Measurements from ENCODE around the gene PMM2.

The PMM2 gene

GRCh38 chr16:8886593-8887430 lies 89.2 kb downstream of the PMM2 start:
- H3K79me2 ChIP-seq (ENCODE audit: insufficient read depth, low read length) = no peaks in the 10 kb centered on the region
- no peak overlapping the region for H3K4me3 ChIP-seq (ENCODE audit: low read length, poor library complexity, severe bottlenecking)
- H3K9me2 ChIP-seq (replicated peaks; ENCODE audit: low read depth, low read length) = no peaks in the 10 kb centered on the region
- H3K27me3 ChIP-seq (ENCODE audit: insufficient read depth, low read length, poor library complexity, severe bottlenecking) = no peaks in the 10 kb centered on the region
- no peaks in the 10 kb centered on the region; the same call in 1 of the 2 replicates for H3K36me3 ChIP-seq (ENCODE audit: insufficient read depth, low read length)
- no peak overlapping the region for H2AFZ ChIP-seq (ENCODE audit: low read length)
- no peaks in the 10 kb centered on the region for H4K20me1 ChIP-seq (ENCODE audit: insufficient read depth, low read length, poor library complexity, severe bottlenecking)
- H3K4me2 ChIP-seq (ENCODE audit: low read depth, low read length, poor library complexity, severe bottlenecking) = no peak overlapping the region
- no peaks in the 10 kb centered on the region for H3K4me1 ChIP-seq (ENCODE audit: insufficient read depth, low read length, poor library complexity, severe bottlenecking)
- TF ChIP-seq CTCF (conservative IDR thresholded peaks at IDR 0.05; ENCODE audit: low read length) (no peak), EZH2phosphoT487 (IDR thresholded peaks at IDR 0.05; ENCODE audit: borderline replicate concordance) (no peak)
- H3K9ac ChIP-seq (ENCODE audit: low read depth, low read length, poor library complexity, severe bottlenecking) = no peak overlapping the region
- H3K9me3 ChIP-seq (ENCODE audit: insufficient read depth, low read depth, low read length) = no peaks in the 10 kb centered on the region
- no peaks in the 10 kb centered on the region for H3F3A ChIP-seq (ENCODE audit: low read depth)

DNA sequence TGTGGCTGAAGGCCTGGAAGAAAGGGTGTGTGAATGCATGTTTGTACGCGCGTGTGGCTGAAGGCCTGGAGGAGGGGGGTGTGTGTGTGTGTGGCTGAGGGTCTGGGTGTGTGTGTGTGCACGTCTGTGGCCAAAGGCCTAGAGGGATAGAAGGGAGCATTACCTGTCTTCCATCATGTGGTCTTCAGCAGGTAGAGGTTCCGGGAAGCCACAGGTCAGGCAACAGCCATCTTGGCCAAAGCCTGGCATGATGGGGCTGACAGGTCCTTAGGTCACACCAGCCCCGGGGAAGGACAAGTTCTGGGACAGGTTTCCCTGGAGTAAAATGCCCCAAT lies 89.8 kb downstream of the PMM2 start:
- H3K9me3 ChIP-seq (ENCODE audit: insufficient read depth, low read depth, low read length) = no peaks in the 10 kb centered on the region
- no peaks in the 10 kb centered on the region for H3F3A ChIP-seq (ENCODE audit: low read depth)
- H3K79me2 ChIP-seq (ENCODE audit: insufficient read depth, low read length) = no peaks in the 10 kb centered on the region
- H3K36me3 ChIP-seq (ENCODE audit: insufficient read depth, low read length) = no peaks in the 10 kb centered on the region; the same call in 1 of the 2 replicates
- H3K4me3 ChIP-seq (ENCODE audit: low read length, poor library complexity, severe bottlenecking) = no peak overlapping the region
- H3K4me2 ChIP-seq (ENCODE audit: low read depth, low read length, poor library complexity, severe bottlenecking) = no peak overlapping the region
- no peaks in the 10 kb centered on the region for H3K27me3 ChIP-seq (ENCODE audit: insufficient read depth, low read length, poor library complexity, severe bottlenecking)
- no peak overlapping the region for H3K9ac ChIP-seq (ENCODE audit: low read depth, low read length, poor library complexity, severe bottlenecking)
- H4K20me1 ChIP-seq (ENCODE audit: insufficient read depth, low read length, poor library complexity, severe bottlenecking) = no peaks in the 10 kb centered on the region
- H2AFZ ChIP-seq (ENCODE audit: low read length) = no peak overlapping the region
- no peaks in the 10 kb centered on the region for H3K4me1 ChIP-seq (ENCODE audit: insufficient read depth, low read length, poor library complexity, severe bottlenecking)
- H3K9me2 ChIP-seq (replicated peaks; ENCODE audit: low read depth, low read length) = no peaks in the 10 kb centered on the region
- TF ChIP-seq EZH2phosphoT487 (IDR thresholded peaks at IDR 0.05; ENCODE audit: borderline replicate concordance) = no peak
- TF ChIP-seq CTCF (conservative IDR thresholded peaks at IDR 0.05; ENCODE audit: low read length) = no peak

DNA sequence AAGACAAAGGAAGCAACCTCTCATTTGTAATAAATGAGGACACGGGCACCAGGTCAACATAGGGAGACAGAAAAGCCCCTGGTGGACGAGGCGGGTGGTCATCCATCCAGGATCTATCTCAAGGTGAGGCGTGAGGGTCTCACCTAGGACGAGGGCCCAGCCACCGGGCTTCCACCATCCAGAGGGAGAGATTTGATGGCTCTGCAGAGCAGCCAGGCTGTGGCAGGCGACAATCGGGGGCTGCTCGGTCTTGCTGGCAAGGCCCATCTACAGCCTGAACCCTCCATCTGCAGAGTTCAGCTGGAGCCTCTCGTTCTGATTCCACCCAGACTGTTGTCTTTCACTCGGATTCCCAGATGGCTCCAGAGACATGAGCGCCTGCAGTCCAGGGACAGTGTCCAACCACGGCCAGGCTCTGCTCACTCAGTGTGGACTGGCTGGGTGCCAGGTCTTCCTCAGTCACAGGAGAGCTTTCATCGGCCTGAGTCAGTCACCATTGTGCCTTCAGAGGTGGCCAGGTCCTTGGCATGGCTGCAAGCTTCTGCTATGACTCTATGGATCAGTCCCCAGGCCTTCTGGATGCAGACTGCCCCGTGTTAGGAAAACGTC lies 90.4 kb downstream of the PMM2 start:
- Histone ChIP-seq H3K4me1 (ENCODE audit: insufficient read depth, low read length, poor library complexity, severe bottlenecking) (no peaks in the 10 kb centered on the region), H3K9me2 (replicated peaks; ENCODE audit: low read depth, low read length) (no peaks in the 10 kb centered on the region), H3F3A (ENCODE audit: low read depth) (no peaks in the 10 kb centered on the region), H3K9me3 (ENCODE audit: insufficient read depth, low read depth, low read length) (no peaks in the 10 kb centered on the region), H4K20me1 (ENCODE audit: insufficient read depth, low read length, poor library complexity, severe bottlenecking) (no peaks in the 10 kb centered on the region), H3K4me3 (ENCODE audit: low read length, poor library complexity, severe bottlenecking) (no peak overlapping the region), H3K79me2 (ENCODE audit: insufficient read depth, low read length) (no peaks in the 10 kb centered on the region), H3K36me3 (ENCODE audit: insufficient read depth, low read length) (no peaks in the 10 kb centered on the region; the same call in 1 of the 2 replicates), H2AFZ (ENCODE audit: low read length) (no peak overlapping the region), H3K4me2 (ENCODE audit: low read depth, low read length, poor library complexity, severe bottlenecking) (no peak overlapping the region), H3K27me3 (ENCODE audit: insufficient read depth, low read length, poor library complexity, severe bottlenecking) (no peaks in the 10 kb centered on the region), H3K9ac (ENCODE audit: low read depth, low read length, poor library complexity, severe bottlenecking) (no peak overlapping the region)
- no peak for TF ChIP-seq EZH2phosphoT487 (IDR thresholded peaks at IDR 0.05; ENCODE audit: borderline replicate concordance)
- no peak for TF ChIP-seq CTCF (conservative IDR thresholded peaks at IDR 0.05; ENCODE audit: low read length)

Measured in Loucy (cell line).